SU-DHL-6 (cell line): Measurements from ENCODE around the gene DAAM1.

ENCODE experiments used
- H2AFZ ChIP-seq: fragments of 200-600 bp; sonication (generic); 2 replicates; pipeline ENCODE4 v1.6.1; 2014; ENCODE audit warnings: low read depth, mild to moderate bottlenecking, moderate library complexity, mixed read lengths, antibody characterized with exemption, low read length; ENCODE audit not compliant: severe bottlenecking
- H3F3A ChIP-seq: fragments of 200-600 bp; shearing (Covaris generic); 2 replicates; pipeline ENCODE4 v1.6.0; 2016; ENCODE audit warnings: antibody characterized with exemption, mild to moderate bottlenecking; ENCODE audit not compliant: insufficient read depth
- H3K27ac ChIP-seq: fragments of 200-600 bp; sonication (generic); 2 replicates; pipeline ENCODE4 v1.5.1; 2016; ENCODE audit warnings: low read depth, mild to moderate bottlenecking, low read length, moderate library complexity, mixed read lengths
- H3K27me3 ChIP-seq: fragments of 200-600 bp; sonication (generic), shearing (Covaris generic); 2 replicates; pipeline ENCODE4 v1.6.0; 2014; ENCODE audit warnings: mild to moderate bottlenecking, low read length
- H3K36me3 ChIP-seq: fragments of 200-600 bp; sonication (generic); 2 replicates; pipeline ENCODE4 v1.6.1; 2014; ENCODE audit warnings: mild to moderate bottlenecking, low read length, mixed read lengths
- H3K4me2 ChIP-seq: fragments of 300-600, 200-600 bp; shearing (Covaris generic), sonication (generic); 2 replicates; pipeline ENCODE4 v1.6.0; 2014; ENCODE audit warnings: low read length, low read depth, mild to moderate bottlenecking; ENCODE audit not compliant: poor library complexity, severe bottlenecking
- H3K4me3 ChIP-seq: fragments of 200-600 bp; sonication (generic); 2 replicates; pipeline ENCODE4 v1.5.1; 2014; ENCODE audit warnings: antibody characterized with exemption, low read length, mild to moderate bottlenecking, mixed read lengths; ENCODE audit not compliant: insufficient read depth, poor library complexity, severe bottlenecking
- H3K79me2 ChIP-seq: fragments of 200-600 bp; sonication (generic); 2 replicates; pipeline ENCODE4 v1.6.1; 2014; ENCODE audit warnings: mild to moderate bottlenecking, low read length, moderate library complexity; ENCODE audit not compliant: insufficient read depth
- H3K9ac ChIP-seq: fragments of 200-600 bp; sonication (generic); 2 replicates; pipeline ENCODE4 v1.7.0; 2014; ENCODE audit warnings: mild to moderate bottlenecking, low read length
- H3K9me2 ChIP-seq: fragments of 200-600 bp; sonication (generic); replicated peaks from 2 replicates; pipeline ENCODE4 v1.6.1; 2014; ENCODE audit warnings: low read length; ENCODE audit not compliant: insufficient read depth
- H3K9me3 ChIP-seq: fragments of 200-600 bp; sonication (generic); 2 replicates; pipeline ENCODE4 v1.6.1; 2014; ENCODE audit warnings: low read length, mixed read lengths; ENCODE audit not compliant: insufficient read depth
- H4K20me1 ChIP-seq: fragments of 200-600 bp; sonication (generic); 2 replicates; pipeline ENCODE4 v1.6.1; 2014; ENCODE audit warnings: low read depth, mild to moderate bottlenecking, antibody characterized with exemption, low read length, moderate library complexity, mixed read lengths
- EZH2phosphoT487 ChIP-seq: fragments of 200-600 bp; sonication (generic), shearing (Covaris generic); conservative IDR thresholded peaks from 2 replicates; pipeline ENCODE4 v1.6.1; 2018; ENCODE audit warnings: mild to moderate bottlenecking, antibody characterized with exemption, low read length, moderate library complexity, mixed read lengths
- TF ChIP-seq, protein P1 (sequence below): fragments of 200-600 bp; sonication (generic); IDR thresholded peaks from one replicate; pipeline ENCODE4 v1.5.1; 2017; ENCODE audit warnings: antibody characterized with exemption, mild to moderate bottlenecking, low read length, moderate library complexity; ENCODE audit not compliant: insufficient read depth, poor library complexity, severe bottlenecking

DAAM1 gene

DNA sequence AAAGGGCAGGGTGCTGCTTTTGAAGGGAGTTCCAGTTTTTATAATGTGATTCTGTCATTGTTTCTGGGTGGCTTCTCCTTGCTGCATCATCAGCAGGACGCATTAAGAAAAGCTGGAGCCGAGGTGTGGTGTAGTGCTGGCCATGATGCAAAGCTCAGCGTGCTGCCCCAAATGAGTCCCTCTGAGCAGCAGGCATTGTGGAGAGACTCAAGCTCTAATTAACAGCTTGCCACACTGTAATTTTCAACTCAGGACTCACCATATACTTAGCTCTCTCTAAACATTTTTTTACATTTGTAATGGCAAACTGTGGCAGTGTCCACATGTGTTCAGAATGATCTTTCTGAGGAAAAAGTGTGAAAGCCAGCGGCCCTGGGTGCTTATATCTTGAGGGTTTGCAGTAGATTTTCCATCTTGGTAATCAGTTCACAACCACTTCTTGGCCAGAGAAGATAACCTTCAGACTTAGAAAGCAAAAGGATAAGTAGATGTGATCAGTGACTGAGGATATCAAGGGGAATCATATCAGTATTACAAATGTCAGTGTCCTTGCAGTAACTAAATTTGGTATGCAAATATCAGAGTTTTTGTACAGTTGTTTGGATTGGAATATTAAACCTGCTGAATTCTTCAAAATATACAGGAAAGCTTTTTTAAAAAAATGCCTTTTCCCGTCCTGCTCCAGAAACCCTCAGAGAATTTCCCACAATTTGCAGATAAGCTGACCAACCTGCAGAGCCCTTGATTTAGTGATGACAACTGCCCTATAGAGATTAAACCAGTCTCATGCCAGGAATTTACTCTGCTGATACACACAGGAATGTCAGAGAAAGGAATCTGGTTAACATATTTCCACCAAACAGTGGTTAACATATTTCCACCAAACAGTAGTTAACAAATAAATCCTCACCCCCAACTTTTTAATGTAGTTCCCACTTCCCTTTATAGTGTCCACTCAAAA is 63.6 kb downstream of the DAAM1 start:
- no peak overlapping the region for H3K9ac ChIP-seq
- H4K20me1 ChIP-seq = 0 out of 2 replicates have a peak, but pooled peaks cover 7% of the 10 kb centered on the region
- no peak overlapping the region for H3K27ac ChIP-seq
- no peaks in the 10 kb centered on the region for H3F3A ChIP-seq
- H3K27me3 ChIP-seq = no peaks in the 10 kb centered on the region
- no peaks in the 10 kb centered on the region for H3K36me3 ChIP-seq
- H2AFZ ChIP-seq = no peak overlapping the region
- no peak overlapping the region for H3K4me3 ChIP-seq
- no peaks in the 10 kb centered on the region for H3K9me2 ChIP-seq
- H3K9me3 ChIP-seq = no peaks in the 10 kb centered on the region
- H3K79me2 ChIP-seq = peaks cover 90% of the 10 kb centered on the region
- TF ChIP-seq, protein P1, sequence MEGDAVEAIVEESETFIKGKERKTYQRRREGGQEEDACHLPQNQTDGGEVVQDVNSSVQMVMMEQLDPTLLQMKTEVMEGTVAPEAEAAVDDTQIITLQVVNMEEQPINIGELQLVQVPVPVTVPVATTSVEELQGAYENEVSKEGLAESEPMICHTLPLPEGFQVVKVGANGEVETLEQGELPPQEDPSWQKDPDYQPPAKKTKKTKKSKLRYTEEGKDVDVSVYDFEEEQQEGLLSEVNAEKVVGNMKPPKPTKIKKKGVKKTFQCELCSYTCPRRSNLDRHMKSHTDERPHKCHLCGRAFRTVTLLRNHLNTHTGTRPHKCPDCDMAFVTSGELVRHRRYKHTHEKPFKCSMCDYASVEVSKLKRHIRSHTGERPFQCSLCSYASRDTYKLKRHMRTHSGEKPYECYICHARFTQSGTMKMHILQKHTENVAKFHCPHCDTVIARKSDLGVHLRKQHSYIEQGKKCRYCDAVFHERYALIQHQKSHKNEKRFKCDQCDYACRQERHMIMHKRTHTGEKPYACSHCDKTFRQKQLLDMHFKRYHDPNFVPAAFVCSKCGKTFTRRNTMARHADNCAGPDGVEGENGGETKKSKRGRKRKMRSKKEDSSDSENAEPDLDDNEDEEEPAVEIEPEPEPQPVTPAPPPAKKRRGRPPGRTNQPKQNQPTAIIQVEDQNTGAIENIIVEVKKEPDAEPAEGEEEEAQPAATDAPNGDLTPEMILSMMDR = no peak
- TF ChIP-seq EZH2phosphoT487 = no peak
- H3K4me2 ChIP-seq = no peak overlapping the region

DNA sequence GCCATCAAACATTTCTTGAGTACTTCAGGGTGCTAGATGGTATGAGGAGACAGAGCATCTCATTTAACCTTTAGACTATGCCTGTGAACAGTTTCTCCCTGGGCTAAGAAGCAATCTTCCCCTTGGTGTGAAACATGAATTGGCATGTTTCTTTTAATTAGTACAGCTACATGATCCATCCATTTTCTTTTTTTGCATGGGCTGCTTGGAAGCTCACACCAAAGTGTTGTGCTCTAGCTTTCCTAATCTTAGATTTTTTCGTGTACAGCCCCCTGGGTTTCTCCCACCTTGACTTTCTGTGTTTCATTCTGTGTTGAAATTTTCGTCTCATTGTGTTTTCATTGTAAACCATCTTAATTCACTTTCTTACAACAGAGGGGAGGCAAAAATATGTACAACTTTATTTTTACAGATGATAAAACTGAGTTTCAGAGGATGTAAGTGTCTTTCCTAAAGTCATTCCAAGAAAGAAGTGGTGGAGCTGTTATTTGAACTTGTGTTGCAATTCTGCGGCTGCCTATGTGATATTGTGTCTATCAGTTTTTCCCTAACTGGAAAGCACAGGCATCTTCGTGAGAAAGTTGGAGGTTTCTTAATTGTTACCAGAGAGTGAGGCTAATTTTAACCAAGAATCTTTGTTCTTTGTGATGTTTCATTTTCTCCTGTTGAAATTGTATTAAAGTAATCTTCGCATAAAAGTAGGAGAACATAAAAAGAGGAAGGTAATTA is 64.5 kb downstream of the DAAM1 start:
- no peaks in the 10 kb centered on the region for H3F3A ChIP-seq
- no peak overlapping the region for H3K27ac ChIP-seq
- no peaks in the 10 kb centered on the region for H3K36me3 ChIP-seq
- H3K4me2 ChIP-seq = no peak overlapping the region
- no peak overlapping the region for H3K4me3 ChIP-seq
- no peaks in the 10 kb centered on the region for H3K9me3 ChIP-seq
- H3K27me3 ChIP-seq = no peaks in the 10 kb centered on the region
- 0 out of 2 replicates have a peak, but pooled peaks cover 7% of the 10 kb centered on the region for H4K20me1 ChIP-seq
- peaks cover 90% of the 10 kb centered on the region for H3K79me2 ChIP-seq
- no peaks in the 10 kb centered on the region for H3K9me2 ChIP-seq
- no peak overlapping the region for H3K9ac ChIP-seq
- H2AFZ ChIP-seq = no peak overlapping the region
- TF ChIP-seq, protein P1 = no peak

DNA sequence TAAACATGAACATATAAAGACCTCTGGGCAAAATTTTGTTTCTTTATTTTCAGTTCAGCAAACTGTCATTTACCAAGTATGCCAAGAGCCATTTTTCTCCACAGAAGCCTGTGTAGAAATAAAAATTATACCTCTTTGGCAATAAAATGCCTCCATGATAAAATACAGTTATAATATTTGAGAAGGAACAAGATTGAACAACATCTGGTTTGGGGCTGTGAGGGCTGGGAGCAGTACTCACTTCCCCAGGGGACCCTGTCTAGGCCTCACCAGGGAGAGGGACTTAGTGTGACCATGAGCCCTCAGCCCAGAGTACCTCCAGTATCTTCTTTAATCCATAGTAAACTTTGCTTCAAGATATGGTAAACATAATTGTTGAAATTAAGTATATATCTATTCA is 65.1 kb downstream of the DAAM1 start:
- H4K20me1 ChIP-seq = 0 out of 2 replicates have a peak, but pooled peaks cover 7% of the 10 kb centered on the region
- no peak overlapping the region for H3K9ac ChIP-seq
- H3K9me3 ChIP-seq = no peaks in the 10 kb centered on the region
- no peaks in the 10 kb centered on the region for H3K9me2 ChIP-seq
- no peak overlapping the region for H2AFZ ChIP-seq
- no peak overlapping the region for H3K27ac ChIP-seq
- H3K4me3 ChIP-seq = no peak overlapping the region
- no peaks in the 10 kb centered on the region for H3K36me3 ChIP-seq
- no peak overlapping the region for H3K4me2 ChIP-seq
- H3K79me2 ChIP-seq = peaks cover 90% of the 10 kb centered on the region
- no peaks in the 10 kb centered on the region for H3K27me3 ChIP-seq
- H3F3A ChIP-seq = no peaks in the 10 kb centered on the region
- TF ChIP-seq EZH2phosphoT487 = no peak
- TF ChIP-seq, protein P1 = no peak
